ENCODE data around the gene NR3C2.
"Not testable (repeated sequence)": the region's sequence is repeated elsewhere in the genome, so short reads cannot be mapped to it uniquely, and the experiment has no call there.

Gene NR3C2

GRCh38 chr4:148094149-148094548, 348.1 kb downstream of the NR3C2 start:
- no peak for DNase-seq (ENCODE audit: low spot score)
- TF ChIP-seq CTCF (IDR thresholded peaks at IDR 0.05; ENCODE audit: extremely low read depth, missing control alignments) = no peak

DNA sequence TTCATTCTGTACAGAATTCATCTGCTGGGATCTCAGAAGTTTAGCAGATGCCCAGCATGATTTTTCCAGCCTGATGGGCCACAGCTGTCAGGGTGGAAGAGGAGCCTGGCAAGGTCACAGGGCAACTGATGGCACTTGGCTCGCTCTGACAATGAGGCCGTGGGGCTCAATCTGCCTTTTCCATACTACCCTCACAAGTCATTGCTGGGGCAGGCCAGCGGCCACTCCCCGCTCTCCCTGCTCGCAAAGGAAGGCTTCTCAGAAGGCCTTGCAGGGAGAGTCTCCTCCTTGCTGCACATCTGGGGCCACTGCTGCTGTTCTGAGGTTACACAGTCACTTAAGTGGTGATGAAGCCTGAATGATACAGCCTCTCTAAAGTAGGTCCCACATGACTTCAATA, 349.1 kb downstream of the NR3C2 start:
- DNase-seq (ENCODE audit: low spot score) = no peak
- no peak for TF ChIP-seq CTCF (IDR thresholded peaks at IDR 0.05; ENCODE audit: extremely low read depth, missing control alignments)

- no peak for DNase-seq (ENCODE audit: low spot score)
- TF ChIP-seq CTCF (IDR thresholded peaks at IDR 0.05; ENCODE audit: extremely low read depth, missing control alignments) = no peak
Measured at GRCh38 chr4:148092316-148093014, 349.7 kb downstream of the NR3C2 start.

DNA sequence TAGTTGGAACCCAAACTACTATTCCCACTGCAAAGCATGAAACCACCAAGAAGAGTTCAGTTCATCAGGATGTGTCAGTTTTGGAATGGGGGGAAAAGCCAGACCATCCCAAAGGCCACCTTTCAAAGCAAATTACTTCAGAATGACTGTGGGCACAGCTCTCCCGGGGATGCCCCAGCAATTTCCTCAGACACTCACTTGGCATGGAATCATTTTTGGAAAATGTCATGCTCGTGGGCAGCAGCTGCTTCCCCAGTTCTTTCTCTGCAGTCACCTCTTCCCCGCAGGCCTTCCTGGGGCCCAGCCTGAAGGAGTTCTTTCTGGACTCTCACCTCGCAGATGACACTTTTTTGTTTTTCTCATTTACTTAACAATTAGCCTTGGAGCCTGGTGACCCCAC, 350.3 kb downstream of the NR3C2 start:
- TF ChIP-seq CTCF (IDR thresholded peaks at IDR 0.05; ENCODE audit: extremely low read depth, missing control alignments) = no peak

DNA sequence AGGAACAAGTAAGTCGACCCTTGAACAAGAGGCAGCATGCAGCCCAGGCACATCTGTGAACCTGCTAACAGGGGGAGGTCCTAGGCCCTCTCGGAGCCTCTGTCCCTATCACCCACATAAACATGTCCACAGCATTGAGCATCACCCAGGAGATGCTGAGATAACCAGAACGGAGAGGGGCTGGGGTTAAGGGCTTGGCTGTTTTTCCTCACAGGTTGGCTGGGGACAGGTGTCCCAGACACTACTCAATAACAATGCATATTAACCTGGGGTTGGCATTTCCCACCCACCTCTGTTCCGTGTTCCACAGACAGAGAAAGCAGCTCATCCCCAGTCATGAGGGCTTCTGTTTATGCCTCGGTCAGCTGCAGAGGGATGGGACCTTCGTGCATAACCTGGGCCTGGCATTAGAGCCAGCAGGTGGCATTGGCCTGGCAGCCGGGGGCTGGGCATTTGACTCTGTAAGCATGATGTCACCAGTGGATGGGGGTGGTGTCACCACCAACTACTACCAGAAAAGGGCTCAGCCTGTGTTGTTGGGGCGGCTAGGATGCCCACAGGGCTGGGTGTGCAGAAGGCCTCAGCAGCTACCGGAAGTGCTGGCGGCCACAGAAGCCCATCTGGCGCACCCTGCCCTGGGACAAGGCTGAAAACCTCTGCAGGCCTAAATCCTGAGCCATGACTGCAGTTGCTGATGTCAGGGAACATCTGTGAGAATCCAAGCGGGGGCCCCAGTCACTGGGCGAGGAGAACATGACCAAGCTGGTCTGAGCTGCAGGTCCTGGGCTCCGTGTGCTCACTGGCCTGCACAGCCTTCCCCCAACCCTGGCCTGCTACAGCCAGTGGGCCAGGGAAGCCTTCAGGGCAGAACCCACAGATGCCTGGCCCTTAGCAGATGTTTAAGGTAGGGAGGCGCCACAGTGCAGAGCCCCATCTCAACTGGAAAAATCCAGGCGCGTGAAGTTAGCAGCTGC, 351.4 kb downstream of the NR3C2 start:
- TF ChIP-seq CTCF (IDR thresholded peaks at IDR 0.05; ENCODE audit: extremely low read depth, missing control alignments) = no peak
- DNase-seq (ENCODE audit: low spot score) = no peak

More for the DNA sequence above, 350.3 kb downstream of the NR3C2 start:
- DNase-seq (ENCODE audit: low spot score) = no peak

GRCh38 chr4:148090029-148090428, 352.2 kb downstream of the NR3C2 start:
- TF ChIP-seq CTCF (IDR thresholded peaks at IDR 0.05; ENCODE audit: extremely low read depth, missing control alignments) = no peak

DNA sequence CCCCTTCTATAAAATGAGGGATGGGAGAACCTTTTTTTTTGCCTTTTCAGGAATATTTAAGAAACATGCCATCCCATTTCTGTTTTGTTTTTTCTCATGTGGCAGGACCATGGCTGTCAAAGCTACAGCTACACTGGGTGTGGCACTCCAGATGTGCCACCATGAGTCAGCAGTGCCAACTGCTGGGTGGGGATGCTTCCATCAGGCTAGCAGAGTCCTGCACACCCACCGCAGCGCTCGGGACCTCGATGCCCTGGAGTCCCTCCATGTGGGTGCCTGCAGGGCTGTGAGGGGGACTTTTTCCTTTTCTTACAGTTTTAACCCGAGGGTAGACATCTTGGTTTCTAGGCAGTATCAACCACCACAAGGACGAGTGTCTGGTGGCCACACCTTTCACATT, 352.6 kb downstream of the NR3C2 start:
- no peak for DNase-seq (ENCODE audit: low spot score)
- no peak for TF ChIP-seq CTCF (IDR thresholded peaks at IDR 0.05; ENCODE audit: extremely low read depth, missing control alignments)

More at GRCh38 chr4:148090029-148090428, 352.2 kb downstream of the NR3C2 start:
- DNase-seq (ENCODE audit: low spot score) = no peak

GRCh38 chr4:148083073-148083472, 359.1 kb downstream of the NR3C2 start:
- DNase-seq (ENCODE audit: low spot score) = not testable (repeated sequence)
